Kidney tubule cell (primary cell): ENCODE data around the gene PRR5.
"Not testable (repeated sequence)": the region's sequence is repeated elsewhere in the genome, so short reads cannot be mapped to it uniquely, and the experiment has no call there.

Experiments used
- DNase-seq: peaks from one replicate; pipeline ENCODE4 v3.0.0-alpha.2; 2018; ENCODE audit warnings: low spot score

PRR5 gene

DNA sequence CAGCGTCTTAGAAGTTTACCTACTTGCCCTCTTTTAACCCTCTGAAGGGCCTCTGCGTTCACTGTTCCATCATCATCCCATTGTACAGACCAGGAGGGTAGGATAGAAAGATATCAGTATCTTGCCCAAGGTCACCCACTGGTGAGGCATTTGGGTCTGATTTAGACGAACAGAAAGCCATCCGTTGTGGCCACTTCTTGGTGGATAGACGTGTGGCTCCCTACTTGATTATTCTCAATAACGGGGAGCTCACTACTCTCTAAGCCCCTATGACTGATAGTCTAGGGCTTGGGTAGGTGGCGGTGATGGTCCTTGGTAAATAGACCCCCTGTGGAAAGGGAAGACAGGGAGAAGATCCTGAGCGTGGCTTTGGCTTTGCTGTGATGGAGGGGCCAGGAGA, 28.6 kb upstream of the PRR5 start:
- DNase-seq: no peak

DNA sequence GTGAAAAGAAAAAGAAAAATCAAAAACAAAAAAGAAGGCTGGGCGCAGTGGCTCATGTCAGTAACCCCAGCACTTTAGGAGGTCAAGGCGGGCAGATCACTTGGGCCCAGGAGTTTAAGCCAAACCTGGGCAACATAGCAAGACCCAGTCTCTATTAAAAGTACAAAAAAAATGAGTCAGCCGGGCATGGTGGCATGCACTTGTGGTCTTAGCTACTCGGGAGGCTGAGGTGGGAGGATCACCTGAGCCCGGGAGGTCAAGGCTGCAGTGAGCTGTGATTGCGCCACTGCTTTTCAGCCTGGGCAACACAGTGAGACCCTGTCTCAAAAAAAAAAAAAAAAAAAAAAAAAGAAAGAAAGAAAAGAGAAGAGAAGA, 26.0 kb upstream of the PRR5 start:
- not testable (repeated sequence) for DNase-seq

DNA sequence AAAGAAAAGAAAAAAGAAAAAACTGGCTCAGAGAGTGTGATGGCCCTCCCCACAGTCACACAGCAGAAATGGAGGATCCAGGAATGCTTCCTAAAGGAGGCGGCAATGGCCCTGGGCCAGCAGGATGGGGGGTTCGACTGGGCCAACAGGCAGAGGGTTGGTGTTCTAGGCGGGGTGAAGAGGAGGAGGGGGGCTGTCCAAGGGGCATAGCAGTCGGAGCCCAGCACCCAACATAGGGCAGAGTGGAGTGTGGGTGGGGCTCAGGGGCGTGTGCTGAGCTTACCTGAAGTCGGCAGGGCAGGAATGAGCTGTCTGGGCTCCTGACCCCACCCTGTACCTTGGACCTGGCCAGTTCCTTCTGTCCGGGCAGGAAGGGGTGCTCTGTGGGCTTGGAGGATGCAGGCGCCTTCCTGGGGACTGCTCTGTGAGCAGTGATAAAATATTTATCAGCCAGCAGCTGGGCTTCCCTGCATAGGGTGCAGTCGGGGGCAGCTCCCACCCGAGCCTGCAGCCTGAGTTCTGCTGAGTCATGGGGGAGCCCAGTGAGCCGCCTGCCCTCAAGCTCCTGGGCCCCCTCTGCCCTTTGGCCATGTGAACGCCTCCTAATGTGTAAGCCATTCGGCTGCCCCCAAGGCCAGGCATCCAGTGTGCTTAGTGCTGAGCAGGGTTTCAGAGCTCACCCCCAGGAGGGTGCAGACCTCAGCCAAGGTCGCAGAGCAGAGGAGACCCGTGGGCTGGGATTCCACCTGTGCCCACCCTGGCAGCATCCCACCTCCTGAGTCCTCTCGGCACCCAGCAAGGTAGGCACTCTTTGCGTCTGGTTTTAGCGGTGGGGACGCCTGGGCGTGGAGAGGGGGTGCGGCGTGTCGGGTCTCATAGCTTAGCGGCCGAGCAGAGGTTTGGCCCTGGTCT, 25.3 kb upstream of the PRR5 start:
- peak; percentile 20 for DNase-seq

DNA sequence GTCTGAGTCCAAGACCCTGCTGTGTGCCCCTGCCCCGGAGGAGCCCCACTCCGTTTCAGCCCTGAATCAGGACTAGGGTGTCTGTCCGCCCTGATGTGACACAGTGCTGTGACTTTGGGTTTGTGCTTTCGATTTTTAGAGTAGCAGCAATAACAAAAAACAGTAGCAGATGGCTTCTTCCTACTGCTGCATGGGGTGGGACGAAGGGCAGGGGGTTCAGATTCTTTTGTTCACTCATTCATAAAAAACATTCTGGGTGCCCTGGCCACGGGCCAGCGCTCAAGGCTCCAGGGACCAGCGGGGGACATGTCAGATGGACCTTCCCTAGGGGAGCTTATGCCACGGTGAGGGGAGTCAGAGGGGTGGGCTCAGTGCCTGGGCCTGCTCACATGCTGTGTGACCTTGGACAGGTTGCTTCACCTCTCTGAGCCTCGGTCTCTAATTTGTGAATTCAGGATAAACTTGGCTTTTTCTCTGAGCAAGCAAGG, 24.6 kb upstream of the PRR5 start:
- DNase-seq: no peak

DNA sequence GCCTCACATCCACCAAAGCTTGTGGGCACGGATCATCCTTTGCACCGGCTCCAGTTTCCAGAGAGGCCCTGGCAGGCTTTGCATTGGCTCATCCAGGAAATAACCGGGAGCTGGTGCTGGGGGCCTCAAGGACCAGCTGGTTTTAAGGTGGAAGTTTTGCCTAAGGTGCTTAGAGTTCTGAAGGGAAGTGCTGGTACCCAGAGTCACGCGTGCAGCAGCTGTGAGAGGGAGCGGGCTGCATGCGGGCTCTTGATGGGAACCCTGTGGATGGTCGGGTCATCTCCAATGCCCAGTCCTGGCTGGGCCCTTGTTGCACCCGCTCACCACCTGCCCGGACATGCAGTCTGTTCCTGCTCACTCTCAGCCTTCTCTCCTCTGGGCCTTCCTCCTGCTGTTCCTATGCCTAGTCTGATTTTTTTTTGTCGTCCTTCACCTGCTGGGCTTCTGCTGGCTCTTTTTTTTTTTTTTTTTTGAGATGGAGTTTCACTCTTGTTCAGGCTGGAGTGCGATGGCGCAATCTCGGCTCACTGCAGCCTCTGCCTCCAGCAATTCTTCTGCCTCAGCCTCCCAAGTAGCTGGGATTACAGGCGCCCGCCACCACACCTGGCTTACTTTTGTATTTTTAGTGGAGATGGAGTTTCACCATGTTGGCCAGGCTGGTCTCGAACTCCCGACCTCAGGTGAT, 24.0 kb upstream of the PRR5 start:
- DNase-seq: no peak

DNA sequence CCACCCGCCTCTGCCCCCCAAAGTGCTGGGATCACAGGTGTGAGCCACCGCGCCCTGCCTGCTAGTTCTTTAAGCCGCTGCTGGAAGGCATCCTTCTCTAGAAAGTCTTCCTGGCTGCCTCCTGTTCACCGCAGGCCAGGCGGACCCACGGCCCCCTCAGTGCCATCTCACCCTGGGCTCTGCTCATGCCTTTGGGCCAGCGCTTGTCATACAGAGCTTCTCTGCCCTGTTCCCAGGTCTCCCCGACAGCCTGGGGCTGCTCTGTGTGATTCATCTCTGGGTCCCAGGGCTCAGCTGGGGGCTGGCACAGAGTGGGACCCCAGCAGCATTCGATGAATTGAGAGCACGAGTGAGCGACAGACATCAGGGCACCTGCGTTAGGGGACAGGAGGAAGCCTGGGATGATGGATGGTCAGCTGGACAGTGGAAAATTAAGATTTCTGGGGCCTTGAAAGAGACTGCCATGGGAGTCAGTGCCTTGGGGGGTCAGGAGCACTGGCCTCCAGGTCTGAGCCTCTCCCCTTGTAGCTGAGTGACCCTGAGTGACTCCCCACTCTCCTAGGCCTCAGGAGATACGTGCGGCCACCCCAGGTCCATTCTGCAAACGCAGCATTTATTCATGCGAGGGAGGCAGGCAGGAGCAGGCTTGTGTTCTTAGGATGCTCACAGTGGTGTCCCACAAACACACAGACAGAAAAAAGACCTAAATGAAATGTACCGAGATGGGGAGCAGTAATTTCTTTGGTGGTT, 23.3 kb upstream of the PRR5 start:
- DNase-seq: no peak

DNA sequence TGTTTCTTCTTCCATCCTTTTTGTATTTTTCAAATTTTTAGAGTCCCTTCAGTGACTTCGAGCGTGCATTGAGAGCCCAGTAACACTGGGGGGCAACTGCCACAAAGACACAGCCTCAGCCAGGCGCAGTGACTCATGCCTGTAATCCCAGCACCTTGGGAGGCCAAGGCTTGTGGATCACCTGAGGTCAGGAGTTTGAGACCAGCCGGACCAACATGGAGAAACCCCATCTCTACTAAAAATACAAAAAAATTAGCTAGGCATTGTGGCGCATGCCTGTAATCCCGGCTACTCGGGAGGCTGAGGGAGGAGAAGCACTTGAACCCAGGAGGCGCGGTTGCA, 22.7 kb upstream of the PRR5 start:
- DNase-seq: not testable (repeated sequence)

DNA sequence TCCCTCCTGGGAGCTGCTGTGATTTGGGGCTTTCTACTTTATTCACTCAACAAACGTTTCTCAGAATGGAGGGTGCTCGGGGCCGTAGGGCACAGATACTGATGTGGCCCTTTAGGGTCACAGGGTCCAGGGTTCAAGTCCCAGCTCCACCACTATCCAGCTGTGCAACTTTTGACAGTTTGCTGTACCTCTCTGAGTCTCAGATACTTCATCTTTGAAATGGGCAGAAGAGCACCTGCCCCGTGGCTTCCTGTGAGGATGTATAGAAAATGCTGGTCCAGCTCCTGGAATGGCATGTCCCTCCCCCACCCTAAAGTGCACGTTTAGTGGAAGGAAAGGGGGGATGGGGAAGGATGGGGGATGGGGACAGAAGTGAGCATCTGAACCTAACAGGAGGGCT, 21.9 kb upstream of the PRR5 start:
- no peak for DNase-seq

DNA sequence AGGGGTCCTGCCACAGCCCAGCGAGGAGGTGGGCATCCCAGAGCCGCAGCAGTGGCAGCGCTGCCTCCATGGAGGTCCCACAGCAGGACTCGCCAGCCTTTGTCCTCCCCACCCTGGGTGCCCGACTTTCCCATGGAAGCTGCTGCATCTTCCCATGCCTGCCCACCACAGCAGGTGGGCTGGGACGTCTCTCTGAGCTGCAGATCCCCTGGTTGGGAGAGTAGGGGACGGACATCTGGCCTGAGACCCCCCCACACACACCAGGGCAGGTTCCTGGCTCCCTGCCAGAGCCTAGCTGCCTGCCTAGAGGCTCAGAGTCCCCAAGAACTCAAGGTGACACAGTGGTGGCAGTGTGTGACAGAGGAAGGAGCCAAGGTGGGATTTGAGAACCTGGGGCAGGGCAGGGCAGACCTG, 21.5 kb upstream of the PRR5 start:
- no peak for DNase-seq

DNA sequence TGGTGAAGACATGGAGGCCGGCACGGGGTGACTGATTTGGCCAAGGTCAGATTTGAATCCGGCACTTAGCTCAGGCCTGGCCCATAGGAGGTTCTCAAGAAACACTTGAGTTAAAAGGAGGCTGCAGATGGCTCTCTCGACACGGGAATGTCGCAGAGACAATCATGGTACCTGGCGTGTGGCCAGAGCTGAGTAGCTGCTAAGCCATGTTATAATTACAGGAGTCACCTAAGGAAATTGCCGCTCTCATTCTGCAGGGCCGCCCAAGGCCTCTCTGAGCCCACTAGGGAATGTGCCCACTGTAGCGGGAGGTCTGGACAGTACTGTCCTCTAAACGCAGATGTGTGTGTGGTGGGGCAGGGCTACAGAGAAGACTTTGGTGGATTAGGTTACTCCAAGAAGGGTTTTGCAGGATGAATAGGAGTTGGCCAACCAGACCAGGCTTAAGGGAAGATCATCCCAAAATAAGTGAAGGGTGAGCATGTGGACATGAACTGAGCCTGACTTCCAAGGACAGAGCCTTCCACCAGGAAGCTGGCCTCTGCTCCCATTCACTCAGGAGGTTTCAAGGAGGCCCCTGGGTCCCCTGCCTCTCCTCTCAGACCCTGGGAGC, 19.3 kb upstream of the PRR5 start:
- no peak for DNase-seq

DNA sequence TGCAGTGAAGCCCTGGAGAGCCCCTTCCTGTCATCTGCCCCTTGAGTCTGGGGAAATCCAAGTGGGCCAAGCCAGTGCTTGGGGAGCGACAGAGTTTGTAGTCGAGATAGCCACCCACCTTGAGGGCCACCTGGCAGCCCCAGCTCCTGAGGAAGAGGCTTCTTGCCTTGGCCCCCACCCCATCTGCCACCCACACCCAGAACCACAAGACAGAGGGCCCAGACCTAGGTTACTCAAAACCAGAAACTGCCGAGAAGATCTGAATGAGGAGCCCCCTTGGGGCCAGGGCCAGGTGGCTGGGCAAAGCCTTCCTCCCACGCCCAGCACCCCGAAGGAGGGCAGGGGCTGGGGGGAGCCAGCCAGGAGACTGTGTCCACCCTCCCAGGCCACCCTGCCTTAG, 18.8 kb upstream of the PRR5 start:
- no peak for DNase-seq

DNA sequence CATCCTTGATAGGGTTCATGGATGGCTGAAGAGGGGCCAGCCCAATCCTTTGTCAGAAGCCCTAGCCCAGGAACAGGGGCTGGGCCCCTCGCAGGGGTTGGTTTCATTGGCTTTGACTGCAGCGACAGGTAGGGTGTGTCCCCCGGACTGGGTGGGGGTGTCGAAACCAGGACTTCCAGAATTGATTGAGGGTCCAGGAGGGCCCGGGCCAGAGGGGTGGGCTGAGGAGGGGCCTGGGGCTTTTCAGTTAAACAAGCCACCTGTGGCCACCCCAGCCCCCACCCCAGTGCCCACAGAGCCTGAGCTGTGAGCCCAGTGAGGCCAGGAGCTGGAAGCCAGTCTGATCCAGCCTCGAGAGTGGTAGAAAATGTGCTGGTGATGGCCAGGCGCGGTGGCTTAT, 18.1 kb upstream of the PRR5 start:
- no peak for DNase-seq

DNA sequence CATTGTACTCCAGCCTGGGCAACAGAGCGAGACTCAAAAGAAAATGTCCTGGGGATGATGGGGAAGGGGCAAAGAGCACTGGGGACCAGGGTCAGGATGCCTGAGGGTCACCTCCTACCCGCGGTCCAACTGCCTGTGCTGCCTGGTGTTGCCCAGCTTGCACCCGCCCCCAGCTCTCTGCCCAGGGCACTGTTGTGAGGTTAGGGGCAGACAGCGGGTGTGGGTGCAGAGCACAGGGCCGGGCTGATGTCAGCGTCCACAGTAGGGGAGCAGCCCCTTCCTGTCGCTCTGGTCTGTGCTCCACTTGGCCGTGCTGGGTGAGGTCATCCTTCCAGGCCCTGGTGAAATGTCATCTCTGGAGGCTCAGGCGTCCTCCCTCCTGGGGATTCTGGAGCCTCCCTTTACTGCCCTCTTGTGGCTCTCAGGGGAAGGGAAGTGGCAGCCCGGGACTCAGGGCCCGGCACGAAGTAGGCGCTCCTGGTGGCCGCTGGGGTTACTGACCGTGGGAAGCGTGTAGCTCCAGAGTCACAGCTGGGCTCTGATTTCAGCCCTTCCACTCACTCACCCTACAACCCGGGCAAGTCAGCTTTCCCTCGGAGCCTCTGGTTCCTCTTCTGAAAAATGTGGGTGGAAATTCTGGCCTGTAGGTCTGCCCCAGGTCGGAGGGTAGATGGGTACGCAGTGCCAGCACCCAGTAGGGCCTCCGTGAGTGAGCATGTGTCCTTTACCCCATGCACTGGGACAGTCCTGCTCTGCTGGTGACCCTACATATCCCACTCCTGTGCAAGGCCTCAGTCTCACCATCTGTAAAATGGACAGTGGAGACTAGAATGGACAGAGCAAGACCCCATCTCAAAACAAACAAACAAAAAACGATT, 17.3 kb upstream of the PRR5 start:
- DNase-seq: peak; percentile 97

DNA sequence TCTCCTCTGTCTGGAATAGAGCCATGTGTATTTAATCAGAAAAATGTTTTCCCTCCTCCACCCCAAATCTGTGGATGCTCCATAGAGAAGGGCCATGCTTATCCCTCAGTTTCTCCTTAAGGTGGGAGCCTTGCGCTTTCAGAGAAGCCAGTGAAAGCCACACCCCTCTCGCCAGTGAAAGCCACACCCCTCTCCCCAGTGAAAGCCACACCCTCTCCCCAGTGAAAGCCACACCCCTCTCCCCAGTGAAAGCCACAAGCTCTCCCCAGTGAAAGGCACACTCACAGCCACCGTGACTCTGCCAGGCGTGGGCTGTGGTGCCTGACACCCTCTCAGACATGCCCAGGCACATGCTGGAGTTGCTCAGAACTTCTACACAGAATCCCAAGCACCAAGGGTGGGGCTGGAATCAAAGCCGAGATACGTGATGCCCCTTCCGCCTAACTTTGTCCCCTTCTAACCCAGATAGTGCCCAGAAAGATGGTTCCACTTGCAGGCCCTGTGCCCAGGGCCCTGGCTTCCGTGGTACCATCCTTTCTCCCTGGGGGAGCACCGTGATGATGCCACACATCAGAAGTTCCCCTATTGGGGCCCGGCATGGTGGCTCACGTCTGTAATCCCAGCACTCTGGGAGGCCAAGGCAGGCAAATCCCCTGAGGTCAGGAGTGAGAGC, 16.5 kb upstream of the PRR5 start:
- DNase-seq: peak; percentile 68

DNA sequence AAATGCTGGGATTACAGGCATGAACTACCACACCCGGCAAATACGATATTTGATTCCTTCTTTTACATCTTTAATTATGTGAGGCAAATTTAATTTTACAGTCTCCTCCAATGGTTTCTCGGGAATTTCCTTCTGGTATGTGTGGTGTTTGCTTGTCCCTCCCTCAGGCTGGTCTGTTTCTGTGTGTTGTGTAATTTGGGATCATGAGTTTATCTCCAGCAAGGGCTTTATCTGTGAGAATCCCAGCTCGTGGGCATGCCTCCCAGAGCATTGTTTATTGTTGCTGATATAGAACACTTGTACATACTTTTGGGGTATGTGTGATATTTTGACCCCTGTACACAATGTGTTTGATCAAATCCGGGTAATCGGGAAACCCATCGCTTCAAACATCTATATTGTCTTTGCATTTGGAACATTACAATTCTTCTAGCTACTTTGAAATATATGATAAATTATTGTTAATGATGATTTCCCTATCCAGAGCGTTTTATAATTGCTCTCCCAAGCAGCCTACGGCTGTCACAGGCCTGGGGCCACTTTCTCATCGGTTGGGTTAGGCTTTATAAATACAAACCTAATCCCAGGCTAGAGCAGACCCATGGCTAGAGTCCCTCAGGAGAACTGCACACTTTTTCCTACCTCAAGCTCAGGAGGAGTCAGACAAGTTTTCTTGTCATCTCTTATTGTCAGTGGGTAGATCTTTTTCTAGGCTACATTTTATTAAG, 15.0 kb upstream of the PRR5 start:
- DNase-seq: no peak

DNA sequence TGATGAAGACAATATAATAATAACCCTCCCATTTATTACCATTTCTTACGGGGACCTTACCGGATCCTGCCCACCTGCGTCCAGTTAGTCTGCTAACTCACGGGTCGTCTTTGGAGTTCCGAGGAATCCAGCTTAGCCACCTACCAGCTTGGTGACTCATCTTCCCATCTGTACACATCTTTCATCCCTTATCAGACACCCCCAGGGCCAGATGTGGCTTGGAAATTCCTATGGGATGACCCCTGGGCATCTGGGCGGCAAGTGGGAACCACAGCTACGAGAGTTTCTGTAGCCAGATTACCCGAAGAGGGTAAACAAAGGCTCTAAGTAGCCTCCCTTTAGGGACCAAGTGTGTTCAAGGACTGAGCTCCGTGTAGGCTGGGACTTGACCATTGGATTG, 12.8 kb upstream of the PRR5 start:
- no peak for DNase-seq

DNA sequence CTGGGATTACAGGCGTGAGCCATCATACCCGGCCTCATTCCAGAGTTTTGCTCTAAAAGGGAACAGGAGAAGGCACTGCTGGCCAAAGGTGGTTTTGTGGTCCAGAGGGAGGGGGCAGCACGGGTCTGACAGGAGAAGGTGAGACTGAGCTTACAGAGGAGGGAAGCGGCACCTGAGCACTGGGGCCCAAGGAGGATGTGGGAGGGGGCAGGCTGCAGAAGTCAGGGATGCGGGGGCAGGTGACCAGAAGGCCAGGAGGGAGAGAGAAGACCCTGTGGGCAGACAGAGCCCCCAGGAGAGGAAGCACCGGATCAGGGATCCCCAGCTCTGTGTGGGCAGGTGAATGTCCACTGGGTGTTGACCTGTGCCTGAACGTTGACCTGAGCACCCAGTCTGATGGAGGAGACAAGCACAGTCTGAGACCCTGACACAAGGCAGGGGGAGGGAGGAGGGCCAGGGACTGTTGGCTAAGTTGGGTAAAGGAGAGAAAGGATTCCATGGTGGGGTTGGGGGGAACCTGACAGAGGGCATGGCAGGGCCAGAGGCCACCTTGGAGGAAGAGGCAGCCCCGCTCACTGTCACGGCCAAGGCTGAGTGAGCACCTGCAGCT, 12.0 kb upstream of the PRR5 start:
- no peak for DNase-seq

DNA sequence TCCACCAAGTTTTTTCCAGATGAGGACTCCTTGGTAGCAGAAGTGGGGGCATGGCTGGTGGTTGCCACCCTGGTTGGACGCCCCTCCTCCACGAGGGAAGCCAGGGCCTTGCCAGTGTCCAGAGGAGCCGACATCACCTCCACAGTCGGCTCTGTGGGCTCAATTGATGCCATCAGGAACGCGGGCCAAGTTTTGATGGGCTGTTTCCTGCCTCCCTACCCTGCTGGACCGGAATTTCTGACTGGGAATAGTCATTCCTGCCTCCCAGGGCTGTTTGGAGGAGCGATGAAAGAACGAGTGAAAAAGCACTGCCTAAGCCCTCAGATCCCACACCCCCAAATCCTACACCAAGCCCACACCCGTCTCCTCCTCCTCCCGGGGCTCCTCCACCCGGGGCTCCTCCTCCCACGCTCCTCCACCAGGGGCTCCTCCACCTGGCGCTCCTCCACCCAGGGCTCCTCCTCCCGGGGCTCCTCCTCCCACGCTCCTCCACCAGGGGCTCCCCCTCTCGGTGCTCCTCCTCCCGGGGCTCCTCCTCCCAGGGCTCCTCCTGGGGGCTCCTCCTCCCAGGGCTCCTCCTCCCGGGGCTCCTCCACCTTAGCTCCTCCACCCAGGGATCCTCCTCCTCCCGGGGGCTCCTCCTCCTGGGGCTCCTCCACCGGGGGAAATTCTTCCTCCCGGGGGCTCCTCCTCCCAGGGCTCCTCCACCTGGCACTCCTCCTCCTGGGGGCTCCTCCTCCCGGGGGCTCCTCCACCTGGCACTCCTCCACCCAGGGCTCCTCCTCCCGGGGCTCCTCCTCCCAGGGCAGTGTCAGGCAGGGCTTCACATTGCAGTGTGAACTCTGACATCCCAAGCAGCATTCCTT, 10.0 kb upstream of the PRR5 start:
- no peak for DNase-seq

DNA sequence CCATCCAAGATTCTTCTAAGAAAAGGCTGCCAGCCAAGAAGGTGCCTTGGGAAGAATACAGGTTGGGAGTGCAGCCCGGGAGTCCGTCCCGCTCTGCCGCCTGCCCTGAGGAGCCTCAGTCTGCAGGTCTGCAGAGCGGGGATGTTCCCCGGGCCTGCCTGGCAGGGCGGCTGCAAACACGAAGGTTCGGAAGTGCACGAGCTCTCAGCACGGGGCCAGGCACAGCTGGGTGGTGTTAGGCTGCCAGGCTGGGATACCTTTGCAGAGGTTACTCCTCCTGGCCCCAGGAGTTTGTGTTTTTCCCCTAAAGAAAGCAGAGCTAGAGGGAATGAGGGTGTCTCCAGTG, 9.4 kb upstream of the PRR5 start:
- DNase-seq: no peak
